HG02970 (cell line): ENCODE measurements around the gene HSD11B2.

ENCODE experiments used
- ATAC-seq: cut with Tn5 transposase; IDR thresholded peaks from one replicate; pipeline ENCODE4 v1.9.1; 2021; ENCODE audit warnings: mild to moderate bottlenecking, moderate library complexity, moderate number of reproducible peaks; ENCODE audit not compliant: unreplicated experiment, low FRiP score

Gene HSD11B2

GRCh38 chr16:67396159-67397035 is 34.5 kb upstream of the HSD11B2 start:
- no peak for ATAC-seq

GRCh38 chr16:67397036-67397801 is 33.7 kb upstream of the HSD11B2 start:
- no peak for ATAC-seq

- ATAC-seq = no peak
These were observed 32.9 kb upstream of the HSD11B2 start for GRCh38 chr16:67397812-67398545.

GRCh38 chr16:67398546-67399217 is 32.2 kb upstream of the HSD11B2 start:
- ATAC-seq = no peak

- no peak for ATAC-seq
These were observed 31.6 kb upstream of the HSD11B2 start for GRCh38 chr16:67399218-67399733.

GRCh38 chr16:67399749-67400704 is 30.9 kb upstream of the HSD11B2 start:
- ATAC-seq = no peak

- ATAC-seq = no peak
These were observed 30.0 kb upstream of the HSD11B2 start for GRCh38 chr16:67400901-67401300.

- no peak for ATAC-seq
These were observed 26.9 kb upstream of the HSD11B2 start for GRCh38 chr16:67403976-67404555.

GRCh38 chr16:67404740-67405226 is 26.1 kb upstream of the HSD11B2 start:
- no peak for ATAC-seq

GRCh38 chr16:67405336-67405735 is 25.6 kb upstream of the HSD11B2 start:
- ATAC-seq = no peak

GRCh38 chr16:67406111-67406971 is 24.6 kb upstream of the HSD11B2 start:
- ATAC-seq = no peak

GRCh38 chr16:67407176-67407787 is 23.6 kb upstream of the HSD11B2 start:
- ATAC-seq = no peak

GRCh38 chr16:67407788-67408452 is 23.0 kb upstream of the HSD11B2 start:
- no peak for ATAC-seq

- no peak for ATAC-seq
These were observed 21.3 kb upstream of the HSD11B2 start for GRCh38 chr16:67409631-67410030.

GRCh38 chr16:67411339-67411738 is 19.6 kb upstream of the HSD11B2 start:
- no peak for ATAC-seq

- ATAC-seq = no peak
These were observed 18.6 kb upstream of the HSD11B2 start for GRCh38 chr16:67412294-67412693.
